Ishikawa (cell line): Measurements from ENCODE around the gene SSBP3.

Experiments
- EP300 ChIP-seq: IDR thresholded peaks from 2 replicates; pipeline ENCODE4 v1.6.1; 2012; ENCODE audit warnings: borderline replicate concordance
- RAD21 ChIP-seq: IDR thresholded peaks from 2 replicates; pipeline ENCODE4 v1.6.1; 2012; ENCODE audit warnings: low read depth
- TAF1 ChIP-seq: IDR thresholded peaks from 2 replicates; pipeline ENCODE4 v1.6.1; 2012; ENCODE audit warnings: low read depth, mild to moderate bottlenecking
- ZBTB7A ChIP-seq: IDR thresholded peaks from 2 replicates; pipeline ENCODE4 v1.6.1; 2012; ENCODE audit warnings: low read depth
- TF ChIP-seq, protein P1 (sequence below): IDR thresholded peaks from 2 replicates; pipeline ENCODE4 v1.6.1; 2012
- TF ChIP-seq, protein P2 (sequence below): IDR thresholded peaks from 2 replicates; pipeline ENCODE4 v1.6.1; 2012; ENCODE audit warnings: low read depth, mild to moderate bottlenecking

DNA sequence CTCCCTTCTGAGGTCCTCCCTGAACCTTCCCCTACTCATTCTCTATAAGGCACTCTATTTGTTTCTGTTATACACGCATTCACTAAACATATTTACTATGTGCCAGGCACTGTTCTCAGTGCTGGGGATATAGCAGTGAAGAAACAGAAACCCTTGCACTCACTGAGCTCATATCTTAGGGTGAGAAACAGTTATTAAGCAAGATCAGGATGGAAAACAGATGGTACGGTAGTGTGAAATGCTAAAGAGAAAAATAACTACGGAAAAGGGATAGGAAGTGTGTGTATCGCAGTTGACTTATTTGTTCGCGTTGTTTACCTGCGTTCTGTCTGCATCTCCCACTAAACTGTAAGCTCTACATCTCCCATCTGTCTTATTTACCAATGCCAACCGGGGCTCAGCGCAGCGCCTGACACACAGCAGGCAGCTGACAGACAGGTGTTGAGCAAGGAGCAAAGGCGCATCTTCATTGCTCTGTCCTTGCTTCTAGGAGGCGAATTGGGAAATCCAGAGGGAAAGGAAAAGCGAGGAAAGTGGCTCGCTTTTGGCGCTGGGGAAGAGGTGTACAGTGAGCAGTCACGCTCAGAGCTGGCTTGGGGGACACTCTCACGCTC lies 206.9 kb downstream of the SSBP3 start:
- no peak; the same call in 1 of the 2 replicates for TF ChIP-seq ZBTB7A
- TF ChIP-seq, protein P1, sequence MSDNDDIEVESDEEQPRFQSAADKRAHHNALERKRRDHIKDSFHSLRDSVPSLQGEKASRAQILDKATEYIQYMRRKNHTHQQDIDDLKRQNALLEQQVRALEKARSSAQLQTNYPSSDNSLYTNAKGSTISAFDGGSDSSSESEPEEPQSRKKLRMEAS = 0 out of 2 replicates have a peak, but pooled peaks have one; percentile 1
- TF ChIP-seq, protein P2, sequence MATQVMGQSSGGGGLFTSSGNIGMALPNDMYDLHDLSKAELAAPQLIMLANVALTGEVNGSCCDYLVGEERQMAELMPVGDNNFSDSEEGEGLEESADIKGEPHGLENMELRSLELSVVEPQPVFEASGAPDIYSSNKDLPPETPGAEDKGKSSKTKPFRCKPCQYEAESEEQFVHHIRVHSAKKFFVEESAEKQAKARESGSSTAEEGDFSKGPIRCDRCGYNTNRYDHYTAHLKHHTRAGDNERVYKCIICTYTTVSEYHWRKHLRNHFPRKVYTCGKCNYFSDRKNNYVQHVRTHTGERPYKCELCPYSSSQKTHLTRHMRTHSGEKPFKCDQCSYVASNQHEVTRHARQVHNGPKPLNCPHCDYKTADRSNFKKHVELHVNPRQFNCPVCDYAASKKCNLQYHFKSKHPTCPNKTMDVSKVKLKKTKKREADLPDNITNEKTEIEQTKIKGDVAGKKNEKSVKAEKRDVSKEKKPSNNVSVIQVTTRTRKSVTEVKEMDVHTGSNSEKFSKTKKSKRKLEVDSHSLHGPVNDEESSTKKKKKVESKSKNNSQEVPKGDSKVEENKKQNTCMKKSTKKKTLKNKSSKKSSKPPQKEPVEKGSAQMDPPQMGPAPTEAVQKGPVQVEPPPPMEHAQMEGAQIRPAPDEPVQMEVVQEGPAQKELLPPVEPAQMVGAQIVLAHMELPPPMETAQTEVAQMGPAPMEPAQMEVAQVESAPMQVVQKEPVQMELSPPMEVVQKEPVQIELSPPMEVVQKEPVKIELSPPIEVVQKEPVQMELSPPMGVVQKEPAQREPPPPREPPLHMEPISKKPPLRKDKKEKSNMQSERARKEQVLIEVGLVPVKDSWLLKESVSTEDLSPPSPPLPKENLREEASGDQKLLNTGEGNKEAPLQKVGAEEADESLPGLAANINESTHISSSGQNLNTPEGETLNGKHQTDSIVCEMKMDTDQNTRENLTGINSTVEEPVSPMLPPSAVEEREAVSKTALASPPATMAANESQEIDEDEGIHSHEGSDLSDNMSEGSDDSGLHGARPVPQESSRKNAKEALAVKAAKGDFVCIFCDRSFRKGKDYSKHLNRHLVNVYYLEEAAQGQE = no peak
- no peak for TF ChIP-seq TAF1
- TF ChIP-seq RAD21 = no peak
- no peak for TF ChIP-seq EP300
